ENCODE measurements around the gene AHRR. TPM values are rescaled to one million over a fixed set of nuclear protein-coding genes. Genes with fewer than 3 reads are reported as not detected.
A peak's percentile ranks its signal among the peaks of the same experiment; 100 is the strongest.

Gene AHRR
- total RNA-seq, 1 experiment from 2014 or later = 2.2 TPM

- no peak overlapping the region for H4K5ac ChIP-seq (ENCODE audit: insufficient read length, low read depth, low read length)
- H3K79me2 ChIP-seq (ENCODE audit: insufficient read depth, low read length) = no peaks in the 10 kb centered on the region
- no peak overlapping the region for H2BK5ac ChIP-seq (ENCODE audit: insufficient read length, low read length)
- H3K56ac ChIP-seq (ENCODE audit: insufficient read length, low read depth, low read length) = no peak overlapping the region
- peak overlapping the region; percentile 63 for H3K4me2 ChIP-seq (ENCODE audit: insufficient read depth, insufficient read length, low read length)
- WGBS (ENCODE audit: extremely low coverage, insufficient read length, low lambda C conversion rate) = no CpG with 5 or more reads among the region's 137 CpGs
- no peak overlapping the region for H2BK20ac ChIP-seq (ENCODE audit: low read depth, low read length, poor library complexity, severe bottlenecking)
- H3K9ac ChIP-seq (ENCODE audit: extremely low read depth, insufficient read length, low read length) = peak overlapping the region; percentile 37
- peak overlapping the region; percentile 88 for H3K14ac ChIP-seq (ENCODE audit: insufficient read depth, low read length)
- no peak overlapping the region for H3K4ac ChIP-seq (ENCODE audit: low read depth, low read length)
- no peaks in the 10 kb centered on the region for H4K20me1 ChIP-seq (ENCODE audit: control insufficient read depth, insufficient read depth, insufficient read length)
- Mint-ChIP-seq H3K36me3 (ENCODE audit: insufficient read depth in 1 of 3, low read depth in 3 of 3) (peaks cover 0 to 6% (median 0%) of the 10 kb centered on the region in 3 experiments; a peak in 2 of 7 replicates), H3K9me3 (no peaks in the 10 kb centered on the region), H3K27me3 (ENCODE audit: low read depth) (peaks cover 42% of the 10 kb centered on the region), H3K27ac (no peak overlapping the region), H3K4me3 (peak overlapping the region; percentile 64 to 75), H3K4me1 (peaks cover 7 to 11% of the 10 kb centered on the region in 2 experiments)
- no peak overlapping the region for H4K91ac ChIP-seq (ENCODE audit: insufficient read length, low read depth, low read length)
- no peaks in the 10 kb centered on the region for H3K4me1 ChIP-seq (ENCODE audit: insufficient read depth, low read length)
- H3K23ac ChIP-seq (ENCODE audit: insufficient read length, low read depth, low read length) = no peak overlapping the region
- peak; percentile 71 for DNase-seq
- TF ChIP-seq CTCF (conservative IDR thresholded peaks at IDR 0.05) = no peak
- H2AK5ac ChIP-seq (ENCODE audit: insufficient read length, low read length) = no peak overlapping the region
- H3K18ac ChIP-seq (ENCODE audit: insufficient read length, low read depth, low read length) = peak overlapping the region; percentile 79
- H4K8ac ChIP-seq (replicated peaks; ENCODE audit: insufficient read length, low read depth, low read length) = no peak overlapping the region
- no peak overlapping the region for H2BK120ac ChIP-seq (ENCODE audit: low read depth, low read length, poor library complexity, severe bottlenecking)
- H3K23me2 ChIP-seq (ENCODE audit: insufficient read length, low read depth, low read length, poor library complexity, severe bottlenecking) = peaks cover 16% of the 10 kb centered on the region
- peaks cover 25% of the 10 kb centered on the region; the same call in 1 of the 2 replicates for H3K27me3 ChIP-seq (ENCODE audit: insufficient read depth, low read length)
- H2BK12ac ChIP-seq (ENCODE audit: insufficient read length, low read depth, low read length) = no peak overlapping the region
- no peak overlapping the region for H2BK15ac ChIP-seq (ENCODE audit: low read depth, low read length)
- no peak overlapping the region for H3K27ac ChIP-seq (ENCODE audit: insufficient read length, low read depth, low read length)
- no peaks in the 10 kb centered on the region for H3K79me1 ChIP-seq (ENCODE audit: insufficient read depth, low read depth, low read length, poor library complexity, severe bottlenecking)
- H3K9me3 ChIP-seq (ENCODE audit: control insufficient read depth, low read depth, low read length) = no peaks in the 10 kb centered on the region
- no peak overlapping the region for H2AFZ ChIP-seq (ENCODE audit: low read length)
- H3T11ph ChIP-seq (ENCODE audit: low read length) = no peak overlapping the region
Observed at GRCh38 chr5:472656-473550, 151.4 kb downstream of the AHRR start.
